GM12864 (cell line): ENCODE measurements around the gene WHRN.

Experiments
- DNase-seq: peaks from one replicate; pipeline ENCODE4 v3.0.0-alpha.2; 2011; ENCODE audit warnings: low read depth
- H3K4me3 ChIP-seq: 2 replicates; pipeline ENCODE4 v1.5.1; 2011; ENCODE audit warnings: mild to moderate bottlenecking, low read depth, low read length, control low read depth
- TF ChIP-seq, protein P1 (sequence below): IDR thresholded peaks from 2 replicates; pipeline ENCODE4 v1.5.1; 2011; ENCODE audit warnings: low read depth, mild to moderate bottlenecking, moderate library complexity, low read length, control low read depth, inconsistent platforms; ENCODE audit errors: missing control alignments

The WHRN gene

DNA sequence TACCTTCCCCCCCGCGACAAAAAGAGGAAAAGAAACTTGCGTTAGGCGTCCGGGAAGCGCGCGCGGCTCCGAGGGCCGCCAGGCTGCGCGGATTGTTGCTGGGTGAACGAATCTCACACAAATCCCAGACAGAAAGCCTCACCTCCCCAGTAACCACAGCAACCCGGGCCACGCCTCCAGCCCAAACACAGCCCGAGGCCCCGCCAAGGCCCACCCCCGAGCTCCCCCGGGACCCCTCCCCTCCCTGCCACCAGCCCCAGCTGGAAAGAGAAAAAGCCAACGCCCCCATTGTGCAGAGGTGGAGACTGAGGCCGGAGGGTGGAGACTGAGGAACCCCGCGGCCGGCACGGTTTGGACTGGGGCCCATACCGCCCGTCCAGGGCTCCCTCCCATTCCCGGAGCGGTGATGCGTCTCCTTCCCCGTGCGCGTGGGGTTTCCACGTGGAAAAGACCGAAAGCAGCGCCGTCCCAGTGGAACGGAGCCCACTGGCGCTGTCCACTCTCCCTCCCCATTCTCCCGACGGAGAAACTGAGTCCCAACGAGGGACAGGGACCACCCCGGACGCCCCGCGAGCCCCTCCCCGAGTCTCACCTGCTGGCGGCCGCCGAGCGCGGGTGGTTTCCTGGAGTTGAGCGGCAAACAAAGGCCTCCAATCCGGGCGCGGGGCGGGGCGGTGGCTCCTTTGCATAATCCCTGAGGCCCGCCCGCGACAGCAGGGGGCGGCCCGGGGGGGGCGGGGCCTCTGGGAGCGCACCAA is 107.2 kb downstream of the WHRN start:
- DNase-seq: peak; percentile 88
- TF ChIP-seq, protein P1, sequence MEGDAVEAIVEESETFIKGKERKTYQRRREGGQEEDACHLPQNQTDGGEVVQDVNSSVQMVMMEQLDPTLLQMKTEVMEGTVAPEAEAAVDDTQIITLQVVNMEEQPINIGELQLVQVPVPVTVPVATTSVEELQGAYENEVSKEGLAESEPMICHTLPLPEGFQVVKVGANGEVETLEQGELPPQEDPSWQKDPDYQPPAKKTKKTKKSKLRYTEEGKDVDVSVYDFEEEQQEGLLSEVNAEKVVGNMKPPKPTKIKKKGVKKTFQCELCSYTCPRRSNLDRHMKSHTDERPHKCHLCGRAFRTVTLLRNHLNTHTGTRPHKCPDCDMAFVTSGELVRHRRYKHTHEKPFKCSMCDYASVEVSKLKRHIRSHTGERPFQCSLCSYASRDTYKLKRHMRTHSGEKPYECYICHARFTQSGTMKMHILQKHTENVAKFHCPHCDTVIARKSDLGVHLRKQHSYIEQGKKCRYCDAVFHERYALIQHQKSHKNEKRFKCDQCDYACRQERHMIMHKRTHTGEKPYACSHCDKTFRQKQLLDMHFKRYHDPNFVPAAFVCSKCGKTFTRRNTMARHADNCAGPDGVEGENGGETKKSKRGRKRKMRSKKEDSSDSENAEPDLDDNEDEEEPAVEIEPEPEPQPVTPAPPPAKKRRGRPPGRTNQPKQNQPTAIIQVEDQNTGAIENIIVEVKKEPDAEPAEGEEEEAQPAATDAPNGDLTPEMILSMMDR: no peak
- H3K4me3 ChIP-seq: peak overlapping the region; percentile 93

GRCh38 chr9:114397219-114397847 is 107.9 kb downstream of the WHRN start:
- TF ChIP-seq, protein P1: no peak
- no peak for DNase-seq
- H3K4me3 ChIP-seq: peak overlapping the region; percentile 93

DNA sequence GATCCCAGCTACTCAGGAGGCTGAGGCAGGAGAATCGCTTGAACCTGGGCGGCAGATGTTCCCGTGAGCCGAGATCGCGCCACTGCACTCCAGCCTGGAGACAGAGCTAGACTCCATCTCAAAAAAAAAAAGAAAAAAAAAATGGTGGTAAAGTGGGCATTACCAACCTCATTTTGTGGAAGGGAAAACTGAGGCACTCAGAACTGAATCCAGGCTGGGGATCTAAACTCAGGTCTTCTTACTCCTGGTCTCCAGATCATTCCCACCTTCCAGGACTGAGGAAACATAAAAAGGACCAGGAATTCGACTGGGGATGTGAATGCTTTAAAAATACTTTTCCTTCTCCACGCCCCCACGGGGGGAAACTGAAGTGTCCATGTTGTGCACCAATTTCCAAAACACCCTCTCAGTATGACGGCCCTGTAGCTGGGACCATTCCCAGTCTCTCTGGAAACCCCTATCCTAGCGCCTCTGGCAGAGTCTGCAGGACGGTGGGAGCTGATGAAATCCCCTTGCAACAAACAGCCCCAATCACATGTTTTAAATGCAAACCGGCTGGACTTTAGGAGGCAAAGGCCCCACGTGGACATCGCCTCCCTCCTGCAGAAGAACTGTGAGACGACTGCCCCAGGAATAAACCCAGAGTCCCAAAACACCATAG is 108.6 kb downstream of the WHRN start:
- no peak for DNase-seq
- TF ChIP-seq, protein P1: no peak
- H3K4me3 ChIP-seq: peak overlapping the region; percentile 93

DNA sequence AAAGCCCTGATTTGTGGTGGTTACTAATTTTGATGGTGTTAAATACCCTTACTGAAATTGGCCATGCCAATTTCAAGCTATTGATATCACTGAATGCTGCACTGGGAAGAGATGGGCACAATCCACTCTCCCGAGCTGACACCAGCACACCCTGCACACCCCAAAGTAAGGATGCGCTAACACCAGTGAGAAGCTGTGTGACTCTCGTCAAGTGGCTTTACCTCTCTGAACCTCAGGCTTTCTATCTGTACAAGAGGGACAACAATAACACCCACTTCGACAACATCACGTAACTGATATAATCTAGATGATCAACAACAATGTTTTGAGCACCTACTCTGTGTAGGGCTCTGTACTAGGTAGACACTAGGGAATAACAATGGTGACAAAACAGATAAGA is 109.5 kb downstream of the WHRN start:
- TF ChIP-seq, protein P1: no peak
- no peak overlapping the region for H3K4me3 ChIP-seq
- DNase-seq: no peak

GRCh38 chr9:114395334-114395617 is 110.0 kb downstream of the WHRN start:
- no peak overlapping the region for H3K4me3 ChIP-seq
- DNase-seq: no peak
- TF ChIP-seq, protein P1: no peak

GRCh38 chr9:114394523-114395333 is 110.5 kb downstream of the WHRN start:
- no peak for DNase-seq
- TF ChIP-seq, protein P1: no peak
- no peak overlapping the region for H3K4me3 ChIP-seq
